Vagina (tissue), 2 donors: ENCODE measurements around the gene FAM228B. TPM values are rescaled to one million over a fixed set of nuclear protein-coding genes. Genes with fewer than 3 reads are reported as not detected.

ENCODE experiments used
- DNase-seq, 2 donors: peaks; one replicate each; pipeline ENCODE4 v3.0.0-alpha.2; 2017; ENCODE audit errors: extremely low spot score in 2 of 2
- H3K27ac ChIP-seq: fragments of 200-600 bp; sonication (generic); one replicate; pipeline ENCODE4 v1.5.1; 2019
- H3K27me3 ChIP-seq: fragments of 200-600 bp; sonication (generic); one replicate; pipeline ENCODE4 v1.5.1; 2019
- H3K36me3 ChIP-seq, 2 donors: fragments of 200-600 bp; sonication (generic); one replicate each; pipeline ENCODE4 v1.5.1; 2017 to 2019
- H3K4me1 ChIP-seq: fragments of 200-600 bp; sonication (generic); one replicate; pipeline ENCODE4 v1.5.1; 2019
- H3K4me3 ChIP-seq, 2 donors: fragments of 200-600 bp; sonication (generic); 1 replicate in 1 of 2; 2 replicates in 1 of 2; pipeline ENCODE4 v1.5.1; 2016 to 2019
- H3K9me3 ChIP-seq: fragments of 200-600 bp; sonication (generic); one replicate; pipeline ENCODE4 v1.5.1; 2019
- POLR2A ChIP-seq, 2 donors: fragments of 450-650 bp; IDR thresholded peaks; one replicate each; pipeline ENCODE4 v1.6.1; 2017; ENCODE audit warnings: antibody characterized with exemption in 2 of 2, mild to moderate bottlenecking in 2 of 2, moderate library complexity in 2 of 2
- POLR2AphosphoS5 ChIP-seq, 2 donors: sonication (generic); formaldehyde crosslinking; IDR thresholded peaks; one replicate each; pipeline ENCODE4 v1.9.0; 2017; ENCODE audit warnings: antibody characterized with exemption in 2 of 2, mild to moderate bottlenecking in 2 of 2, low read depth in 1 of 2; ENCODE audit not compliant: insufficient read depth in 1 of 2
- intact Hi-C: fragments of 100-400 bp; cut with DNase I; formaldehyde crosslinking; loops from one replicate; pipeline ENCODE4 v1.15.1; 2023
- total RNA-seq: library from RNA; depleted of rRNA; stranded (reverse); fragments of >200 nt; gene quantifications from one replicate; pipeline ENCODE4 v1.2.3, GENCODE V29; 2016
- TF ChIP-seq, protein P1 (sequence below), 3 experiments: fragments of 450-650 bp in 2 of 3; fragments of 200-600 bp in 1 of 3; sonication (generic) in 1 of 3; IDR thresholded peaks; one replicate each; pipeline ENCODE4 v1.5.1; 2017 to 2019; ENCODE audit warnings: antibody characterized with exemption in 3 of 3, mild to moderate bottlenecking in 2 of 3, moderate library complexity in 2 of 3

Gene FAM228B
- total RNA-seq, 1 donor from 2014 or later = 16.5 TPM

- Histone ChIP-seq H3K9me3 (no peaks in the 10 kb centered on the region), H3K4me3 (no peak overlapping the region), H3K36me3 (no peaks in the 10 kb centered on the region), H3K27ac (no peak overlapping the region), H3K4me1 (no peaks in the 10 kb centered on the region), H3K27me3 (no peaks in the 10 kb centered on the region)
- DNase-seq = no peak
- TF ChIP-seq POLR2AphosphoS5 (IDR thresholded peaks at IDR 0.05; ENCODE audit: insufficient read depth in 1 of 2, low read depth in 1 of 2) = no peak
- intact Hi-C loops = no loop called here
Observed at GRCh38 chr2:24163186-24163585, 39.9 kb downstream of the FAM228B start.

DNA sequence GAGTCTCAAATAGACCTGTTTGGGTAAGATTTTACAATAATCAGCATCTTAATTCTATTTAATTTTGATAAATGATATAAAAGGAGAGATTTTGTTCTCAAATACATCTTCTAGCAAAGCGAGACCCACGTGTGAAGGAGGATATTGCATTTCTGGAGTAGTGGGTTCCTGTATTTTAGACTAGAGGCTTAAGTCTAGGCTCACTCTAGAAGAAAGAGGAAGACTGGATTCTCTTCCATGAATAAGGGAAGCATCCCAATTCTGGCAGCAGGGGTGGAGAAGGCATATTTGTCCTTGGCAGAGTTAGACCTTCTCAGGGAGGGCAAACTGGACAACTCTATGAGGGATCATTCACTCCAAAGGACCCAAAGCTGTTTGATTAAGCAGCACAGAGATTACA is 40.3 kb downstream of the FAM228B start:
- Histone ChIP-seq H3K27me3 (no peaks in the 10 kb centered on the region), H3K4me1 (no peaks in the 10 kb centered on the region), H3K36me3 (no peaks in the 10 kb centered on the region), H3K4me3 (no peak overlapping the region), H3K9me3 (no peaks in the 10 kb centered on the region), H3K27ac (no peak overlapping the region)
- intact Hi-C loops = no loop called here
- TF ChIP-seq, protein P1, sequence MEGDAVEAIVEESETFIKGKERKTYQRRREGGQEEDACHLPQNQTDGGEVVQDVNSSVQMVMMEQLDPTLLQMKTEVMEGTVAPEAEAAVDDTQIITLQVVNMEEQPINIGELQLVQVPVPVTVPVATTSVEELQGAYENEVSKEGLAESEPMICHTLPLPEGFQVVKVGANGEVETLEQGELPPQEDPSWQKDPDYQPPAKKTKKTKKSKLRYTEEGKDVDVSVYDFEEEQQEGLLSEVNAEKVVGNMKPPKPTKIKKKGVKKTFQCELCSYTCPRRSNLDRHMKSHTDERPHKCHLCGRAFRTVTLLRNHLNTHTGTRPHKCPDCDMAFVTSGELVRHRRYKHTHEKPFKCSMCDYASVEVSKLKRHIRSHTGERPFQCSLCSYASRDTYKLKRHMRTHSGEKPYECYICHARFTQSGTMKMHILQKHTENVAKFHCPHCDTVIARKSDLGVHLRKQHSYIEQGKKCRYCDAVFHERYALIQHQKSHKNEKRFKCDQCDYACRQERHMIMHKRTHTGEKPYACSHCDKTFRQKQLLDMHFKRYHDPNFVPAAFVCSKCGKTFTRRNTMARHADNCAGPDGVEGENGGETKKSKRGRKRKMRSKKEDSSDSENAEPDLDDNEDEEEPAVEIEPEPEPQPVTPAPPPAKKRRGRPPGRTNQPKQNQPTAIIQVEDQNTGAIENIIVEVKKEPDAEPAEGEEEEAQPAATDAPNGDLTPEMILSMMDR (IDR thresholded peaks at IDR 0.05) = no peak
- TF ChIP-seq POLR2A (IDR thresholded peaks at IDR 0.05) (no peak), POLR2AphosphoS5 (IDR thresholded peaks at IDR 0.05; ENCODE audit: insufficient read depth in 1 of 2, low read depth in 1 of 2) (no peak)
- DNase-seq = no peak

GRCh38 chr2:24164416-24164973 is 41.2 kb downstream of the FAM228B start:
- TF ChIP-seq, protein P1 (IDR thresholded peaks at IDR 0.05) = peak in 2 of 3 experiments; percentile 18 to 60
- no peak for TF ChIP-seq POLR2AphosphoS5 (IDR thresholded peaks at IDR 0.05; ENCODE audit: insufficient read depth in 1 of 2, low read depth in 1 of 2)
- H3K9me3 ChIP-seq = no peaks in the 10 kb centered on the region

GRCh38 chr2:24169023-24169422 is 45.8 kb downstream of the FAM228B start:
- TF ChIP-seq, protein P1 (IDR thresholded peaks at IDR 0.05) = no peak
- no peak for TF ChIP-seq POLR2AphosphoS5 (IDR thresholded peaks at IDR 0.05; ENCODE audit: insufficient read depth in 1 of 2, low read depth in 1 of 2)
- TF ChIP-seq POLR2A (IDR thresholded peaks at IDR 0.05) = no peak
- H3K27me3 ChIP-seq = no peaks in the 10 kb centered on the region
- intact Hi-C loops = no loop called here

More at GRCh38 chr2:24164416-24164973, 41.2 kb downstream of the FAM228B start:
- H3K4me3 ChIP-seq = no peak overlapping the region
- H3K27me3 ChIP-seq = no peaks in the 10 kb centered on the region
- intact Hi-C loops = no loop called here
- DNase-seq = no peak
- H3K36me3 ChIP-seq = no peaks in the 10 kb centered on the region
- no peaks in the 10 kb centered on the region for H3K4me1 ChIP-seq
- H3K27ac ChIP-seq = no peak overlapping the region

DNA sequence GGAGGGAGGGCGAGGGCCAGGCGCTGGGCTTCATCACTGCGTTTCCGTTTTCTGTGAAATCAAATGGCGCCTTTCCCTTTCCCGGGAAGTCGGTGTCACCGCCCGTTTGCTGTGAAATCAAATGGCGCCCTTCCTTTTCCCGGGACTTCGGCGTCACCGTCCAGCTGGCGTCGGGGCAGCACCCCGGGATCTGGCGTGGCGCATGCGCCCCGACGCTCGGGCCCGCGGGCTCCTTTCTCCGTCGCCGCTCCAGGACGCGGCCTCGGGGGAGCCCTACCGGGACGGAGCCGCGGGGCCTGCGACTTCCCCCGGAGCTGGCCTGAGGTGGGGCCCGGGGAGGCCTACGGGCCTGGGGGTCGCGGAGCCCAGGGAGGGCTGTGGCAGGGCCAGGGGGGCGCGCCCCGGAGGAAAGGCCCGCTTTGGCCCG is 51.6 kb downstream of the FAM228B start, which contains the start of gene FAM228A:
FAM228A (plus strand) TSS at position 203 of the 427 bp plus-strand sequence. CDS start 428 bp downstream, outside the sequence.
- H3K4me3 ChIP-seq = no peak within 1 kb of the TSS

More at GRCh38 chr2:24169023-24169422, 45.8 kb downstream of the FAM228B start:
- Histone ChIP-seq H3K36me3 (no peaks in the 10 kb centered on the region), H3K9me3 (no peaks in the 10 kb centered on the region), H3K27ac (no peak overlapping the region), H3K4me3 (no peak overlapping the region), H3K4me1 (no peaks in the 10 kb centered on the region)
- DNase-seq = no peak

More for the DNA sequence above, 51.6 kb downstream of the FAM228B start, which contains the start of gene FAM228A:
- no peak for TF ChIP-seq POLR2AphosphoS5 (IDR thresholded peaks at IDR 0.05; ENCODE audit: insufficient read depth in 1 of 2, low read depth in 1 of 2)
- no peak for TF ChIP-seq POLR2A (IDR thresholded peaks at IDR 0.05)
- TF ChIP-seq, protein P1 (IDR thresholded peaks at IDR 0.05) = no peak
- H3K9me3 ChIP-seq = no peaks in the 10 kb centered on the region
- intact Hi-C loops = no loop called here
- H3K4me1 ChIP-seq = no peaks in the 10 kb centered on the region
- no peaks in the 10 kb centered on the region for H3K36me3 ChIP-seq
- H3K27ac ChIP-seq = no peak within 1 kb of the TSS
- no peak for DNase-seq
- no peaks in the 10 kb centered on the region for H3K27me3 ChIP-seq
